GM19043 (cell line): Measurements from ENCODE around the gene MED10.

Source experiments
- ATAC-seq: cut with Tn5 transposase; IDR thresholded peaks from one replicate; pipeline ENCODE4 v1.9.1; 2021; ENCODE audit warnings: low read depth; ENCODE audit not compliant: unreplicated experiment

MED10 gene

GRCh38 chr5:6353602-6354302, 24.6 kb downstream of the MED10 start:
- no peak for ATAC-seq

DNA sequence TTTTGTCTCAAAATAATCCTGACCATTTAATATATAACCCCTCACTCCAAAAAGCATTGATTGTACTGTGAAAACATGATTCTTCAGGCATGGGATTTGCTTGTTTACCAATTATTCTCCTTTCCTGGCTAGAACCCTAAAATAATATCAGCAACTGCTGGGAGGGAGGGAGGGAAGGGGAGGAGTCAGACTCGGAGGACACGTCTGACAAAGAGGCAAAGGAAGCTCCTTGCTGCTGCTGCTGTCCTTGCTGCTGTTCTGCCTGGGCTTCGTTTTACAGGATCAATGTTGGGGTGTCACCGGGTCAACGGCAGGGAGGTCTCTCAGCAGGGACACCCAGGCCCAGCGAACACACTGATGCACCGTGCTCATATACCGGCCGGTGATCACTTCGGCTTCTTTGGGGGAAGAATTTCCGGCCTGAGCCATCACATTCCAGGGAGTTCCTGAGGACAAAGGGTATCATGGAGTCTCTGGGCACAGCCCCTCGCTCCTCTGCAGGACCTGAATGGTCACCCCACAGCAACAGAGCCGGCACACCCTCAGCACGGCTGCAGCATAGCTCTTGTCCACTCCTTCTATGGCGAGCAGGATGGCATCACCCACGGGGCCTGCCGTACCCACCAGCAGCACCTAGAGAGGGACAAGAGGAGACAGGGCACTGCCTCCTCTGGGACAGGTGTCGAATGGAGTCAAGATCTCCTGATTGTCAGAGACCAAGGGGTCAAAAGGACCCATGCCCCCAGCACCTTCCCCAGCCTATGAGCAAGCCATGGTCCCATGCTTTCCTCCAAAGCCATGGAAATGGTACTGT, 27.9 kb downstream of the MED10 start:
- no peak for ATAC-seq

GRCh38 chr5:6349387-6349786, 29.0 kb downstream of the MED10 start:
- ATAC-seq: no peak

DNA sequence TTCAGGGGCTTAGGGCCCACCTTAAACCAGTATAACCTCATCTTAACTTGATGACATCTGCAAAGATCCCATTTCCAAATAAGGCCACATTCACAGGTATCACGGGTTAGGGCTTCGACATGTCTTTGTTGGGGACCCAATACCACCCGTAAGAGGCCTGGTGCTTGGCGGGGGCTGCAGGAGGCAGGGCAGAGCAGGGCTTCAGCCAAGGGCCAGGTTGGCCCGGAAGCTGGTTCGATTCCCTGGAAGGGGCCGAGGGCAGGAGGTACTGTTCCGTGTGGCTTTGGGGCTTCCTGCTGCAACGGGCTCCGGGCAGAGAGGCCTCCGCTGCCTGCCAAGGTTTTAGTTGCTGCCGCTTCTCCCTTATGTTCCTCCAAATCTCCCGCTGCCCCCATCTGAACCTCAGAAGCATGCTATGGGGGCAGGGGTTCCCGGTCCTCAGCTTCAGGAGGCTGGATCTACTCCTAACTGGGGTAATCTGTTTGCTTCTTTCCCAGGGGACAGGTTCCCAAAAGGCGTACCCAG, 29.8 kb downstream of the MED10 start:
- no peak for ATAC-seq

DNA sequence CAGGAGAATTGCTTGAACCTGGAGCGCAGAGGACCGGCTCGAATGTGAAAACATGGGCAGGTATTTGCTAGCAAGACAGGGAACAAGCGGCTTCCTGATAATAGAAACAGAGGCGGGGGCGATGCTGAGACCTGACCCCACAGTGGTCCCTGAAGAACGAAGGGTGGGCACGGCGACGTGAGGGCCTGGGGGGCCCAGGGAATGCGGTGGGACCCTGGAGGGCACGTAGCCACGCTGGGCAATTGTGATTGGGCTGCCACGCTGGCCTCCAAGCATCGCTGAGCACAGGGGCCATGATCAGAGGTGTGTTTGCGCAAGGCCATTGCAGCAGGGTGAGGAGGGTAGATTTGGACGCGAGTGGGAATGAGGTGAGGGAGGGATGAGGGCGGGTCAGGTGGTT, 30.7 kb downstream of the MED10 start:
- ATAC-seq: no peak

DNA sequence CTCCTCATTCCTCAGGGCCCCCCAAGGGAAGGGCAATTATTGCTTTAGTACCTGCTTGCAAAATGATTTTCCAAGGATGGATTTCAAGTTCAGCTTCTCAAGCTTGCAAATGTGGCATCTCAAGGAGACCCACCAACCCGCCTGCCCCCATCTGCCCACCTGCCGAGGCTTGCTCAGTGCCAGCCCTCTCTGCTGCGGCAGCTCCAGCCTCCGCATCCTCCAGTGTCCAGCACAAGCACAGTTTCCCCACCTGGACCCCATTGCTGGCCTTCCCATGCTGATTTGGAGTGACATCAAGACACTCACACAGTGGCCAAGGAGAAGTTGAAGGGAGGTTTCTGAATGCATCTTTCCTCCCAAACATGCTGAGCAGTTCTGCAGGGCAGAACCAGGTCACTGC, 31.2 kb downstream of the MED10 start:
- ATAC-seq: no peak

DNA sequence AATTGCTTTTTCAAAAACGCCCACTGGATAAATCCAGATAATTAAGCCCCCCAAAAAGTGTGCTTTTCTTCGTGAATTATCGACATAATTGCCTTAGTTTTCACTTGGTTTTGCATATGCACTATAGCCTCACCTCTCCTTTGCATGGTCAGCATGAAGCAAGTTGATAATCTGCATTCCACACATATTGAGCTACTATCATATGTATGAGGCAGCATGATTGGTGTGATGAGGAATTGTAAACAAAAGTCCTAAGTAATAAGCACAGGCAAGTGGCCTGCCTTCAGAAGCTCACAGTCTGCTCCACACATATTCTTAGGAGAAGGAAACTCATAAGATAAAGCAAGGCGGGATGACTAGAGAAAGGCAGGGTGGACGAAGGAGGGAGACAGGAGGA, 33.8 kb downstream of the MED10 start:
- ATAC-seq: no peak

DNA sequence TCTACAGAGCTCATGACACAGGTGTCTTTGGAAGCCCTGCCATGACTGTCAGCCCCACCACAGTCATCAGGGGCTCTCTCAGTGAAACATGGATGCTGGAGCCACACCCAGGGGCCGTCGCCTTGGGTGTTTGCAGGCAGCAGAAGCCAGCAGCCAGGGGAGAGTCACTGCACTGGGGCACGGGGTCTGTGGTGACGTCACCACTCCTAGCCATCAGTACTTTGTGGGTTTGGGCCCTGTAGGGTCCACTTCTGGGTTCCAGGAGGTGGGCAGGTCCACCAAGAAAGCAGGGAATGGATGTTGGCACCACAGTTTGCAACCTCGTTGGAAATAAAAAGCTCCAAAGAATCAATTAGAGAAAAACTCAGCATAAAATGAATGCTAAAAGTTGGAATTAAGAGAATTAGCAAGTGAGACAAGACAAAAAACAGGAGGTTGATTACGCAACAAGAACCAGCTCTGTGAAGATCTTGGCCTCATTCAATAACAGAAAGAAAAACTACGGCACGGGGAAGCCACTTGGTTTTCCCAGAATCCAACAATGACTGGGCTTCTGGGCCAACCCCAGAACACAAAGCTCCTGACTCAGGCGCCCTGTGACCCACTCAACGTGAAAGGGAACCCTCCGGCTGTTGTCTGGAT, 34.3 kb downstream of the MED10 start:
- ATAC-seq: no peak

- no peak for ATAC-seq
These were observed 35.5 kb downstream of the MED10 start for GRCh38 chr5:6342689-6343315.

DNA sequence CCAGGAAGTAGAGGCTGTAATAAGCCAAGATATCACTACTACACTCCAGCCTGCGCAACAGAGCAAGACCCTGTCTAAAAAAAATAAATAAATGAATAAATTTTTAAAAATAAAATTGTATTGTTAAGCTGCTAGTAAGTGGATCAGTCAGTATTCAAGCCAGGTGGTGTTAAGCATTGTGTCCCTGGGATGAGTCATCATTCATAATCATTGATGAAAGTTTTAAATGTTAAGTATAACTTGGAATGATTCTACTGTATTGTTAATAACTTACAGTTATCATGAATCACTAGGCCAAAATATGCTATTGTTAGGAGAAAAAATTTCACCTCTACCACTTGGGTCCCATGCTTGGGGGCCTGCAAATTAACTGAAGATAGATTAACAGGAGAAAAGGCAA, 38.2 kb downstream of the MED10 start:
- ATAC-seq: no peak

GRCh38 chr5:6338871-6339270, 39.5 kb downstream of the MED10 start:
- ATAC-seq: no peak

DNA sequence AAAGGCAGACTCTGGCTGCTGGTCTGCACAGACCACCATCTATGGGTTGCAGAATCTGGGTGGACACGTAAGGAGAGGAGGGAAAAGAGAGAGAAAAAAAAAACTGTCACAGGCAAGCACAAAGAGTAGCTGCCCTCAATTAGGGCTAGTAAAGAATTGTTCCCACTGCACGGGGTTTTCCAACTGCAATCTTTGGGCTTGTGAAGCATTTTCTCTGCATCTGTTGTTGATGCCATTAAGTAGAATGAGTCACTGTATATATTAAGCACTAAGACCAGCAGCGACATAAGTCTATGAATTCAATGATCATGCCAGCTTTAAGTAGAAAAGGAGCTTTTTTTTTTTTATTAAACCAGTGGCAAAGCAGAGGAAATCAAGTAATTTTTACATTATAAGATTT, 40.2 kb downstream of the MED10 start:
- ATAC-seq: no peak

DNA sequence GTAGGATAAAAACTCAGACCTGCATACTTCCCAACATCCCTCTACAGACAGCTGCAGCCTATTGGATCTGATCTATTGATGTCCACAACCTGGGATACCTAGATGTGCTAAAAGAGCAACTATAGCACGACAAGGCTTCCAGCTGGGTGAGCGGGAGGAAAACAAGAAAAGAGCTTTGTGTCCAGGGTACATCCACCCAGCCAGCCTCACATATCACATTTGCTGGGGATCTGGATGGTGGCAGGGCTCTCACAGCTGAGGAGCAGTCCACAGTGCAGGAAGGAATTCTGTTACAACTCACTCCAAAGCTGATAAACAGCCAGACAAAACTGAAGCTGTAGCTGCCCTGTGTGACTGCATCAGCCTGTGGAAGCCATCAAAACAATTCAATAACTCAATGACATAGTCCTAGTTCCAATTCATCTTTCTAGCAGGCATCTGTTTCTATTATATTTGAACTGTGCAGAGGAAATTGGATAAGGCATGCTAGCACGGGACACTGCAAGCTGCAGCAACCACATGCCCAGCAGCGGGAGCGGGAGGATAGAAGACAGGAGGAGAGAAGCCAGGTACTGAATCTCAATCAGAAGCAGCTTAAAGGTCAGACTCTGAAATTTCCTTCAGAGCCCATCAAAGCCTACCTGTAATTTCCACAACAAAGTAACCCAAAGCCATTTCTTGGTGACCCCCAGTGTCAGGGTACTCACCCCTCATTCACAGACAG, 45.0 kb downstream of the MED10 start:
- ATAC-seq: no peak

DNA sequence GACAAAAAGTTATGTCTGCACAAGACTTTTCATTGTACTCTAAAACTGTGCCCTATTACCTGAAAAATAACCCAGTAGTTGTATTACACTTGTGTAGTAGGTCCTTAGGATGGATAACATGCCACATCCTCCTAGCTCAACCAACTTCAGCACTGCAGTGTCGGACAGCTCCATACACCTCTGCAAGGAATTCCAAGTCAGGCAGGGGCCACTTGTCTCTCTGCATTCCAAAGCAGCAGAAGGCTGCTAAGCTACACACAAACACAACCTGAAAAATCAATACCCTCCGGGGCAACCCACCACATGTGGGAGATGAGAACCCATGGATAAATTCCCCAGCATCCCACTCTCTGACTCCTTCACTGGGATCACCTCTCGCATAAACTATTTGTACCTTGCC, 50.2 kb downstream of the MED10 start:
- no peak for ATAC-seq

DNA sequence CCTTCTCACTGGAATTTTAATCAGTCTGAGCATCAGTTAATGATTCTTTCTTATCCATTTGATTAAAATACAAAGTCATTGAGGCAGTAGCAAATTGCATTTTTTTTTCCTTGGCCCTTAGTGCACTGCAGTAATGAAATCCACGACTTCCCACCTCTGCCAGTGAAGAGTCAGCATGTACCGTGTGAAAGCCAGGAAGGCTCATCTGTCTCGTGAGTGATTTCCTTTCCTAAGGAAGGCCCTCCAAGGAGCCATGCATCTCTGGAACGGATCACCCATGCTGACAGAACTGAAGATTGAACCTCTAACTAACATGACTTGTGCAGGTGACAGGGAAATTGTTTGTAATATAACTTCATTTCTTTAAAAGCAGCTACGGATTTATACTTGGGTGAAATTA, 51.6 kb downstream of the MED10 start:
- ATAC-seq: no peak

- ATAC-seq: no peak
These were observed 56.1 kb downstream of the MED10 start for GRCh38 chr5:6322163-6322713.
